Adrenal gland (tissue), 12 donors: ENCODE data around the gene SPOCK1. TPM values are rescaled to one million over a fixed set of nuclear protein-coding genes. Genes with fewer than 3 reads are reported as not detected.

Experiments
- DNase-seq, 7 donors: peaks; one replicate each; pipeline ENCODE4 v3.0.0-alpha.2; 2019 to 2020
- H3K27ac ChIP-seq, 5 donors: fragments of 200-600 bp; sonication (generic) in 4 of 5; 1 replicate in 3 of 5; 2 replicates in 2 of 5; pipeline versions ENCODE4 v1.5.1 to v1.8.0; 2016 to 2020; ENCODE audit warnings: mild to moderate bottlenecking in 1 of 5
- H3K27me3 ChIP-seq: fragments of 200-600 bp; 2 replicates; pipeline ENCODE4 v1.8.0; 2021
- H3K36me3 ChIP-seq, 2 donors: fragments of 200-600 bp; replicated peaks in 1 of 2; 1 replicate in 1 of 2; 2 replicates in 1 of 2; pipeline versions ENCODE4 v1.5.1 to v1.8.0; 2018 to 2022
- H3K4me1 ChIP-seq, 2 donors: fragments of 200-600 bp; replicated peaks in 1 of 2; 1 replicate in 1 of 2; 2 replicates in 1 of 2; pipeline versions ENCODE4 v1.5.1 to v1.8.0; 2018 to 2021
- H3K4me3 ChIP-seq, 4 donors: fragments of 200-600 bp; sonication (generic) in 3 of 4; one replicate each; pipeline ENCODE4 v1.5.1; 2016 to 2018
- H3K9me3 ChIP-seq, 3 donors: fragments of 200-600 bp; sonication (generic) in 1 of 3; replicated peaks in 1 of 3; 1 replicate in 2 of 3; 2 replicates in 1 of 3; pipeline versions ENCODE4 v1.5.1 to v1.8.0; 2016 to 2021
- CTCF ChIP-seq, 6 experiments: fragments of 450-650 bp in 4 of 6; fragments of 200-600 bp in 2 of 6; sonication (generic) in 1 of 6; IDR thresholded peaks; 1 replicate in 5 of 6; 2 replicates in 1 of 6; pipeline versions ENCODE4 v1.5.1 to v1.8.0; 2016 to 2021; ENCODE audit warnings: antibody characterized with exemption in 6 of 6, mild to moderate bottlenecking in 2 of 6, moderate library complexity in 1 of 6
- POLR2A ChIP-seq, 2 donors: fragments of 450-650 bp; IDR thresholded peaks; one replicate each; pipeline ENCODE4 v1.6.1; 2017; ENCODE audit warnings: antibody characterized with exemption in 2 of 2, mild to moderate bottlenecking in 2 of 2, moderate library complexity in 1 of 2
- WGBS, 4 donors: extraction: QIAGEN DNeasy Blood & Tissue Kit in 2 of 4; methylation state at CpG; one replicate each; pipeline versions ENCODE4 v1.1.5 to v1.1.7; 2013 to 2017; 5-methylcytosine and 5-hydroxymethylcytosine counted together
- intact Hi-C, 2 donors: fragments of 100-400 bp; cut with DNase I; formaldehyde crosslinking; loops; one replicate each; pipeline versions ENCODE4 v1.14.1 to v1.15.0; 2022 to 2023
- polyA plus RNA-seq, 3 donors: library from polyadenylated mRNA; stranded (reverse); fragments of 200-250 nt in 2 of 3; fragments of 350-450 nt in 1 of 3; fragmentation: Illumina TruSeq in 1 of 3; extraction: RNeasy Lipid Tissue Mini Kit (QIAGEN cat#74804) in 1 of 3; gene quantifications; one replicate each; pipeline ENCODE4 v1.2.3, GENCODE V29; 2013 to 2014
- total RNA-seq, 9 donors: library from RNA; depleted of rRNA in 4 of 9; stranded (reverse); fragments of >200 nt in 4 of 9; fragments of 120-200 nt in 1 of 9; fragmentation: NEBNext Ultra II Directional in 1 of 9; extraction: Animal tissue kit (Norgen Biotek cat#: 25700) in 1 of 9; gene quantifications; one replicate each; pipeline versions ENCODE4 v1.1.0 to v1.2.4, GENCODE V29; 2013 to 2023
- donor health status: healthy with polysubstance abuse.
- donor health status: Bipolar disorder and iron deficiency.
- donor health status: DM: yes; HTN: yes; CAD: no.
- donor health status: DM: no; HTN: no; CAD: no.
- donor health status: DM: no; HTN: no; CAD: no.
- donor health status: DM: yes; HTN: yes; CAD: no.

The SPOCK1 gene
- total and polyA plus RNA-seq, 12 donors = 5.4 to 102 (median 55.6) TPM

- no peaks in the 10 kb centered on the region for H3K9me3 ChIP-seq
- peaks cover 3 to 4% of the 10 kb centered on the region in 2 donors for H3K4me1 ChIP-seq
- H3K4me3 ChIP-seq = no peak overlapping the region
- no peak overlapping the region for H3K27ac ChIP-seq
- TF ChIP-seq POLR2A (IDR thresholded peaks at IDR 0.05) = no peak
- no peak for TF ChIP-seq CTCF (IDR thresholded peaks at IDR 0.05)
- no peaks in the 10 kb centered on the region for H3K27me3 ChIP-seq
- 37 to 53% (median 49%) methylated on average over 3 to 8 of the region's 8 CpGs for WGBS, 4 donors
- peak in 6 of 7 donors; percentile 29 to 69 (median 43) for DNase-seq
- no peaks in the 10 kb centered on the region for H3K36me3 ChIP-seq
- intact Hi-C loops = no loop called here
These were observed 466.2 kb downstream of the SPOCK1 start for GRCh38 chr5:137032929-137033328.

GRCh38 chr5:137027758-137028157, 471.4 kb downstream of the SPOCK1 start:
- intact Hi-C loops = no loop called here

GRCh38 chr5:137026296-137026695, 472.8 kb downstream of the SPOCK1 start:
- H3K27ac ChIP-seq = no peak overlapping the region
- H3K27me3 ChIP-seq = no peaks in the 10 kb centered on the region
- DNase-seq = no peak
- TF ChIP-seq CTCF (IDR thresholded peaks at IDR 0.05) (no peak), POLR2A (IDR thresholded peaks at IDR 0.05) (no peak)
- 74 to 93% (median 84%) methylated on average over 2 of the region's 2 CpGs for WGBS, 4 donors
- no peak overlapping the region for H3K4me3 ChIP-seq
- intact Hi-C loops = no loop called here
- H3K9me3 ChIP-seq = no peaks in the 10 kb centered on the region
- H3K4me1 ChIP-seq = peaks cover 5 to 10% of the 10 kb centered on the region in 2 donors
- H3K36me3 ChIP-seq = no peaks in the 10 kb centered on the region

More at GRCh38 chr5:137027758-137028157, 471.4 kb downstream of the SPOCK1 start:
- no peaks in the 10 kb centered on the region for H3K9me3 ChIP-seq
- H3K36me3 ChIP-seq = no peaks in the 10 kb centered on the region
- WGBS, 4 donors = 20 to 51% (median 47%) methylated on average over 1 of the region's 1 CpG
- no peaks in the 10 kb centered on the region for H3K27me3 ChIP-seq
- no peak for TF ChIP-seq CTCF (IDR thresholded peaks at IDR 0.05)
- no peak for TF ChIP-seq POLR2A (IDR thresholded peaks at IDR 0.05)
- peaks cover 3 to 5% of the 10 kb centered on the region in 2 donors for H3K4me1 ChIP-seq
- no peak overlapping the region for H3K4me3 ChIP-seq
- no peak overlapping the region for H3K27ac ChIP-seq
- DNase-seq = no peak

- H3K9me3 ChIP-seq = no peaks in the 10 kb centered on the region
- H3K27ac ChIP-seq = no peak overlapping the region
- 55 to 65% (median 59%) methylated on average over 4 of the region's 4 CpGs for WGBS, 4 donors
- TF ChIP-seq CTCF (IDR thresholded peaks at IDR 0.05) (no peak), POLR2A (IDR thresholded peaks at IDR 0.05) (no peak)
- no peaks in the 10 kb centered on the region for H3K36me3 ChIP-seq
- H3K27me3 ChIP-seq = no peaks in the 10 kb centered on the region
- H3K4me3 ChIP-seq = no peak overlapping the region
- H3K4me1 ChIP-seq = peaks cover 5 to 10% of the 10 kb centered on the region in 2 donors
- intact Hi-C loops = no loop called here
- no peak for DNase-seq
These were observed 475.1 kb downstream of the SPOCK1 start for GRCh38 chr5:137024044-137024443.
